Ascending aorta (tissue), 2 donors: ENCODE measurements around the gene SLC1A2. TPM values are rescaled to one million over a fixed set of nuclear protein-coding genes. Genes with fewer than 3 reads are reported as not detected.

ENCODE experiments used
- DNase-seq, 2 donors: peaks; one replicate each; pipeline ENCODE4 v3.0.0-alpha.2; 2019; ENCODE audit warnings: low spot score in 2 of 2
- H3K27ac ChIP-seq, 2 donors: fragments of 200-600 bp; sonication (generic); one replicate each; pipeline ENCODE4 v1.5.1; 2016 to 2017; ENCODE audit warnings: mild to moderate bottlenecking in 1 of 2
- H3K27me3 ChIP-seq: fragments of 200-600 bp; sonication (generic); one replicate; pipeline ENCODE4 v1.5.1; 2017
- H3K36me3 ChIP-seq, 2 donors: fragments of 200-600 bp; sonication (generic); one replicate each; pipeline ENCODE4 v1.5.1; 2016
- H3K4me1 ChIP-seq, 2 donors: fragments of 200-600 bp; sonication (generic); one replicate each; pipeline ENCODE4 v1.5.1; 2016 to 2017; ENCODE audit warnings: mild to moderate bottlenecking in 1 of 2
- H3K4me3 ChIP-seq, 2 donors: fragments of 200-600 bp; sonication (generic); one replicate each; pipeline ENCODE4 v1.5.1; 2016 to 2017; ENCODE audit warnings: mild to moderate bottlenecking in 1 of 2
- H3K9me3 ChIP-seq, 2 donors: fragments of 200-600 bp; sonication (generic); one replicate each; pipeline ENCODE4 v1.5.1; 2016
- intact Hi-C: fragments of 100-400 bp; cut with DNase I; formaldehyde crosslinking; loops from one replicate; pipeline ENCODE4 v1.15.1; 2023
- total RNA-seq: library from RNA; depleted of rRNA; stranded (reverse); fragments of >200 nt; gene quantifications from one replicate; pipeline ENCODE4 v1.1.0, GENCODE V29; 2016
- TF ChIP-seq, protein P1 (sequence below), 3 experiments: fragments of 200-600 bp in 2 of 3; fragments of 450-650 bp in 1 of 3; sonication (generic) in 2 of 3; IDR thresholded peaks; one replicate each; pipeline ENCODE4 v1.5.1; 2016 to 2019; ENCODE audit warnings: antibody characterized with exemption in 3 of 3, mild to moderate bottlenecking in 1 of 3, moderate library complexity in 1 of 3

SLC1A2 gene
- total RNA-seq, 1 donor from 2014 or later, result 0.32 TPM

GRCh38 chr11:35330156-35330889 lies 89.0 kb downstream of the SLC1A2 start:
- DNase-seq, result no peak
- TF ChIP-seq, protein P1, sequence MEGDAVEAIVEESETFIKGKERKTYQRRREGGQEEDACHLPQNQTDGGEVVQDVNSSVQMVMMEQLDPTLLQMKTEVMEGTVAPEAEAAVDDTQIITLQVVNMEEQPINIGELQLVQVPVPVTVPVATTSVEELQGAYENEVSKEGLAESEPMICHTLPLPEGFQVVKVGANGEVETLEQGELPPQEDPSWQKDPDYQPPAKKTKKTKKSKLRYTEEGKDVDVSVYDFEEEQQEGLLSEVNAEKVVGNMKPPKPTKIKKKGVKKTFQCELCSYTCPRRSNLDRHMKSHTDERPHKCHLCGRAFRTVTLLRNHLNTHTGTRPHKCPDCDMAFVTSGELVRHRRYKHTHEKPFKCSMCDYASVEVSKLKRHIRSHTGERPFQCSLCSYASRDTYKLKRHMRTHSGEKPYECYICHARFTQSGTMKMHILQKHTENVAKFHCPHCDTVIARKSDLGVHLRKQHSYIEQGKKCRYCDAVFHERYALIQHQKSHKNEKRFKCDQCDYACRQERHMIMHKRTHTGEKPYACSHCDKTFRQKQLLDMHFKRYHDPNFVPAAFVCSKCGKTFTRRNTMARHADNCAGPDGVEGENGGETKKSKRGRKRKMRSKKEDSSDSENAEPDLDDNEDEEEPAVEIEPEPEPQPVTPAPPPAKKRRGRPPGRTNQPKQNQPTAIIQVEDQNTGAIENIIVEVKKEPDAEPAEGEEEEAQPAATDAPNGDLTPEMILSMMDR (IDR thresholded peaks at IDR 0.05), result no peak
- H3K27me3 ChIP-seq, result no peaks in the 10 kb centered on the region
- intact Hi-C loops, result no loop called here
- H3K4me1 ChIP-seq, result no peaks in the 10 kb centered on the region
- no peaks in the 10 kb centered on the region for H3K36me3 ChIP-seq
- no peaks in the 10 kb centered on the region for H3K9me3 ChIP-seq
- no peak overlapping the region for H3K4me3 ChIP-seq
- no peak overlapping the region for H3K27ac ChIP-seq

DNA sequence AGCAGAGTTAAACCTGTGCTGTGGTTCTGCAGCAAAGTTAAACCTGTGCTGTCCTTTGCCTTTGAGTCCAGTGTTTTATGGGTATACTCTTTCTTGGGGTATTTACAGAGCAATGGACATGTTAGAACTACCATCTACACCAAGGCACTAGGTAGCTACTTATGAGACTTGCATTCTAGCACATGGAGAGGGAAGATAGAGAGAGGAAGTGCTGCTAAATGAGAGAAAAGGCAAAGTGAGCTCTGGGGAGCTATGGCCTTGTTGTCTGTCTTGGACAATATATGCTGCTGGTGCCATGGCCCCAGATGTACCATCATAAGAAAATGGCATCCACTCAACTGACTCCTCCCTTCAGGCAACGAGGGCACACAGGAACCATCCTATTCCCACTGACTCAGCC lies 91.5 kb downstream of the SLC1A2 start:
- Histone ChIP-seq H3K9me3 (no peaks in the 10 kb centered on the region), H3K27me3 (no peaks in the 10 kb centered on the region), H3K4me3 (no peak overlapping the region), H3K36me3 (no peaks in the 10 kb centered on the region), H3K27ac (no peak overlapping the region), H3K4me1 (no peaks in the 10 kb centered on the region)
- no peak for DNase-seq
- TF ChIP-seq, protein P1 (IDR thresholded peaks at IDR 0.05), result no peak
- intact Hi-C loops, result no loop called here

DNA sequence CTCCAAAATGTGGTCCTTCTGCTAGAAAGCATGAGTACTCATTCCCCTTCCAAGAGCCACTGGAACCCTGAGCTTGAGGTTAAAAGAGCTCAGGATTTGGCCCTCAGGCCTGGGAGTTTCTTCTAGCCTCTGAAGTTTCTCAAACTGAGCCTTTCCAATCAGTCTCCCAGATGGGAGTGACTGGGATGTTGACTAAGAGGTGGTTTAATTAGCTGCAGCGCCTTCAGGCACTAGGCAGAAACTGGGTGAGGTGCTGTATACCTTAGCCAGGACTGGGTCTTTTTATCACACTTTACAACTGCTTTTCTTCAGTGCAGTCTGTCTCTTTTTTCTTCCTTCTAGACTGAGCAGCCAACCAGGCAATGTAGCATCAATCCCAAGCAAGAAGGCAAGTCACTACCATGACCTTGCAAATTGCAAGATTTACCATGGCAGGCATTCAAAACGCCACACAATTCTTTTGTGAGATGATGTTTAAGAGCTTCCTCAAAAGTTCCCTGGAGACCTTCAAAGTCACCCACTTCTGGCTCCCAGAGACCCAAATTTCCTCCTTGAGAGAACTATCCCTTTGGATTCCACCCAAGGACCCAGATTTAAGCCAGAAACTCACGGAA lies 93.0 kb downstream of the SLC1A2 start:
- no peaks in the 10 kb centered on the region for H3K9me3 ChIP-seq
- no peaks in the 10 kb centered on the region for H3K4me1 ChIP-seq
- H3K36me3 ChIP-seq, result no peaks in the 10 kb centered on the region
- no peaks in the 10 kb centered on the region for H3K27me3 ChIP-seq
- no peak overlapping the region for H3K27ac ChIP-seq
- no peak overlapping the region for H3K4me3 ChIP-seq
- intact Hi-C loops, result no loop called here
- TF ChIP-seq, protein P1 (IDR thresholded peaks at IDR 0.05), result no peak
- no peak for DNase-seq

DNA sequence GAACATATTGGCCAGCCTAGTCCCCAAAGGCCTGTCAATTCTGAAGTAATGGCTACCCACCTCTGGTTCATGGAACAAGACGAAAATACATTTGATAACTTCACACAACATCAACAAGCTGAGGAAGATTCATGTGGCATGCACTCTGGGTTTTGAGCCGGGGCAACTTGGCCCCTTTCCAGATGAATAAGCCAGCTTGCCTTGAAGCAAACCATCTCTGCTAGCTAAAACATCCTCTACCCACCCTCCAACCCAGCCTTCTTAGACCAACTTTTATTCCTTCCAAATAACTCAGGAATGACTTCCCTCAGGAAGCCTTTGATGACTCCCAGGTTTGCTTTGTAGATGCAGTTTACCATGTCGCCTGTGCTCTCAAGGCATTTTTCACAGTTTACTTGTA lies 94.4 kb downstream of the SLC1A2 start:
- no peaks in the 10 kb centered on the region for H3K27me3 ChIP-seq
- no peak overlapping the region for H3K27ac ChIP-seq
- no peak for DNase-seq
- no peaks in the 10 kb centered on the region for H3K4me1 ChIP-seq
- no peaks in the 10 kb centered on the region for H3K36me3 ChIP-seq
- TF ChIP-seq, protein P1 (IDR thresholded peaks at IDR 0.05), result no peak
- no peak overlapping the region for H3K4me3 ChIP-seq
- no peaks in the 10 kb centered on the region for H3K9me3 ChIP-seq
- intact Hi-C loops, result no loop called here

DNA sequence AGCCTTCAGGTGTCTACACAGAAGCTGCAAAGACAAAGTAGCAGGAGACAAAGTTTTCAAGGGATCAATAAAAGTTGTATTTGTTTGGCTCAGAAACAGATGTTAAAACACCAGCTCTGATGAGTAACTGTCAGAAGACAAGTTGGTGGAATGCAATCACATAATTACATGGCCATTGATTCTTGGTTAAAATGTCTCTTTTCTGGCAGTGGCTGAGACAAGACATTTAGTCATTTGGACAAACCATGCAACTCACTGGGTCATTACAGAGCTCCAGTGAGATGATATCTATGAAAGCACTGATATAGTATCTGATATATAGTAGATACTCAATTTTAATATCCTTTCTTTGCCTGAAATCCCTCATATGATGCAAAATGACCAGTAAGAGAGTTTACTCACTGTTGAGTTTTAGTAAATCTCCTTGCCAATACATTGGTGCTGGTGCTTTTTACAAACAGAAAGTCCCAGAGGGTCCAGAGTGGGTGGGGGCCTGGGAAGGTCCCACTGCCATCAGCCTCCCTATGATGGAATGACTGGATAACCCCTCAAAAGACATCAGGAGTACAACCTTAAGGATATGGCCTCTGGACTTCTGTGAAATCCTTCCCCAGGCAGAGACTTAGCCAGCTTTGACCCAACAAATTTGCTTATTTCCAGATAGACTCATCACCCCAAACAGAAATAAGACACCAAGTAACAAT lies 95.0 kb downstream of the SLC1A2 start:
- intact Hi-C loops, result no loop called here
- no peak for DNase-seq
- no peaks in the 10 kb centered on the region for H3K4me1 ChIP-seq
- H3K27me3 ChIP-seq, result no peaks in the 10 kb centered on the region
- no peaks in the 10 kb centered on the region for H3K36me3 ChIP-seq
- no peak overlapping the region for H3K4me3 ChIP-seq
- H3K9me3 ChIP-seq, result no peaks in the 10 kb centered on the region
- TF ChIP-seq, protein P1 (IDR thresholded peaks at IDR 0.05), result no peak
- no peak overlapping the region for H3K27ac ChIP-seq
